ENCODE data around the gene SND1.

SND1 gene

DNA sequence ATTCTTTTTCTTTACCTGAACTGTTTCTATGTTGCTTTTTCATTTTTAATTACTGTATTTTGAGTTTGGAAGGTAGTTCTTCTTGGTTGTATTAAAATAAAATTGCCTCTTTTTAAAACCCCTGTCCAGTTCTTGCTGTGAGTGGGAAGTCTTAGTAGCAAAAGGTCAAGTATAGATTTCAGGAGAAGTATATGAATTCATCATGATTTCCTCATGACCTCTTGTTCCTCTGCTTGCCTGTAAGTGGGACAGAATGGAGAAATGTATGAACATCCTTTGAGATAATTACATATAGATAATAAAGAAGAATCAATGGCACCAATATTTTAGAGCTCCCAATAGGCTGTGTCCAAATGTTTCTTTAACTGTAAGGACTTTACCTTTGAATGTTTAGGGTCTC lies 253.0 kb downstream of the SND1 start:
- no peak for DNase-seq
- in situ Hi-C loops (cut with MboI; ENCODE audit: low pct_unique_long_range_greater_than_20kb, low sequenced_read_pairs): no loop called here

DNA sequence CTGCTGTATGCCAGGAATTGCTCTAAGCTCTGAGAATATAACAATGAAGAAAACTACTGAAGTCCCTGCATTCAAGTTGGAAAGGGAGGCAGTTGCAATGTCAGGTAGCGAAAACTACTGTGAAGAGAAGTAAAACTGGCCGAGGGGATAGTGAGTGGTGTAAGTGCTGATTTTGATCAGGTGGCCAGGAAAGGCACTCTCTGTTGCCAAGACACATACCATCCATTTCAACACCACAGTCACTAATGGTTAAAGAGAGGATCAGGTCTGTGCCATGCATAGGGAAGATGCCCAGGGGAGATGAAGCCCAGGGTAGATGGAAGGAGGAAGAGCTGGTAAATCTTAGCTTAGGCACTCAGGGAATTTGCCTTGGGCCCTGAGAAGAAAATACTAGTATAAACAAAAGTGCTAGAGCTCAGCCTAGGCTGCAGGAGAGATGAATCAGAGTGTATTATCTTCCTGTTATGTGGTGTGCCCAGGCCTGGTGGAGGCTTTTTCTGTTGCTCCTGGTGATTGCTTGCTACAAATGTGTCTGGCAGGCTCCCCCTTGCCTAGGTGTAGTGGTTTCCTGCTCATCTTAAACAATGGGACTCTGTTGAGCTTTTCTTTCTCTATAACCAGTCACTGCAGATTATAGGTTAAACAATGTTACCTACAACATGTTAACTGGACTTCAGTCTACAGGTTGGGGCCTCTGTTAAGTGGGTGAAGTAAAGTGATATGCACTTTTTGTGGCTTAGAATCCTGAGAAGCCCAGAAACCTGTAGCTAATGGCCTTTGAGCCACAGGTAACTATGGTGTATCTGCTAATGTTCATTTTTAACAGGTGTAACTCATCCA lies 253.7 kb downstream of the SND1 start:
- in situ Hi-C loops (cut with MboI; ENCODE audit: low pct_unique_long_range_greater_than_20kb, low sequenced_read_pairs): no loop called here
- DNase-seq: no peak

DNA sequence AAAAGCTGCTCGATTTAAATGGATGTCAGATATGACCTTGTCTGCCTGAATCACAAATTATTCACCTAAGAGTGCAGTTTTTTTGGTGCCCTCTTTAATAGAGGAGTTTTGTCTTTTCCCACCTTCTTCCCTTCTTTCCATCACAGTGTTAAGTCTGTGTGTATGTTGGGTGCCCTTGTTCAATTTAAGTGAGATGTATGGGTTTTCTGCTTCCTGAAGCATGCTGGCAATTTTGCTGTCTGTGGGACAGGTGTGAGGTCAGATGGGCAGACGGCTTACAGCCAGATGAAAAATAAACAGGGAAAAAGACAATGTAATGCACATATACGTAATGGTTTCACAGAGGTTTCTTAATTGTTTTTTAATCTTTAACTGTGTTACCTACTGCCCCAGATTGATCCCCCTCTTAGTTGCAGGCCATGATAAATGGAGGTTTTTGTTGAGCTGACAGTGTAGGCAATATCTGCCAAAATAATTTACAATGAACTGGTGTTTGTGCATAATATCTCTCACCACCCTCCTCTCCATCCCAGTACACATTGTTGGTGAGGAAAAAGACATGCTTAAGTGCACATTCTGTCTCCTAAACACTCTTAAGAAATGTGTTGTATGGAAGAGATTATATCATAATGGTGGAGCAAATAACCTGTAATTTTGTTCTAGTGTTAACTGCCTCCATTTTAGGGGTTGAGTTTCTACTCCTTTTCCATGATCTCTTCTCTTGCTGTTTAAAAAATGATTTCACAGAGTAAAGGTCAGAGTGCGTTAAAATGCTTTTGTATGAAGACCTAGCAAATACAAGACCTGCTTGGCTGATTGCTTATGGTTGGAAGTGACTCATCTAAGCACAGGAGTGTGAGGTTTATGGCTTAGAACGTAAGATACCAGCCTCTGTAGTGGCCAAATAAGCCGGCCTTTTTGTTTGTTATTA lies 255.4 kb downstream of the SND1 start:
- in situ Hi-C loops (cut with MboI; ENCODE audit: low pct_unique_long_range_greater_than_20kb, low sequenced_read_pairs): no loop called here

DNA sequence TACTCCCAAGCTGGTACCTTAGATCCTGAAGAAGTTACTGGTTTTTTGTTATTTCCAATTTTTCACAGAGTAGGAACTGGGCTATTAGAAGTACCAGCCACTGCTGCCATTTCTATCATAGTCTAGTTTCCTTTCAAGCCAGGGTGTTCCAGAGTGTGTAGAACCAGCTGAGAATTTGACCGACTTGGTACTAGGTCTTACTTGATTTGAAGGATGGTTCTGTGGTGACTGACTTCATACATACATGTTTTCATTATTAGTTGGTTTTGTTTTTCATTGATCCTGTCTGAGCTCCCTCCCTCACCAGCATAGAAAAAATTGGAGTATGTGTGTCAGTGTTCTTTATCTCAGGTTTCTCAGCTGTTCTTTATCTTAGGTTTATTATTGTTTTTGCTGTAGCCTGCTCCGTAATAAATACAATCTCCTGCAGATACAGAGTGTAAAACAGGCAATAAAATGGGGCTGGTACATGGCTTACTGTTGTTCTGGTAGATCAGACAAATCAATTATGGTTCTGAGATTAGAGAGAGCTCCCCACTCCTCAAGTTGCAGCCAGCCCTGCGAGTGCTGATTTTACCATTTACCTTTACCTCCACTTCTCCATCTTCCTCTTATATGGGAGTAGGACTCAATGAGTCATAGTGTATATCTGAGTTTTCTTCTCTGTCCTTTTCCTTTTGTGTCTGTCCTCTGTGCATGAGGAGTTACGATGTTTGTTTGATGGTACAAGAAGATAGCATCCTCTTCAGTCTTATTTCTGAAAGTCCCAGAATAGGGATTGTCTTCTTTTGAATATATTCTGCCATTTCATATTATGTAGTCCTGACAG lies 256.6 kb downstream of the SND1 start:
- DNase-seq: no peak
- in situ Hi-C loops (cut with MboI; ENCODE audit: low pct_unique_long_range_greater_than_20kb, low sequenced_read_pairs): no loop called here

More for the DNA sequence above, 255.4 kb downstream of the SND1 start:
- DNase-seq: no peak

DNA sequence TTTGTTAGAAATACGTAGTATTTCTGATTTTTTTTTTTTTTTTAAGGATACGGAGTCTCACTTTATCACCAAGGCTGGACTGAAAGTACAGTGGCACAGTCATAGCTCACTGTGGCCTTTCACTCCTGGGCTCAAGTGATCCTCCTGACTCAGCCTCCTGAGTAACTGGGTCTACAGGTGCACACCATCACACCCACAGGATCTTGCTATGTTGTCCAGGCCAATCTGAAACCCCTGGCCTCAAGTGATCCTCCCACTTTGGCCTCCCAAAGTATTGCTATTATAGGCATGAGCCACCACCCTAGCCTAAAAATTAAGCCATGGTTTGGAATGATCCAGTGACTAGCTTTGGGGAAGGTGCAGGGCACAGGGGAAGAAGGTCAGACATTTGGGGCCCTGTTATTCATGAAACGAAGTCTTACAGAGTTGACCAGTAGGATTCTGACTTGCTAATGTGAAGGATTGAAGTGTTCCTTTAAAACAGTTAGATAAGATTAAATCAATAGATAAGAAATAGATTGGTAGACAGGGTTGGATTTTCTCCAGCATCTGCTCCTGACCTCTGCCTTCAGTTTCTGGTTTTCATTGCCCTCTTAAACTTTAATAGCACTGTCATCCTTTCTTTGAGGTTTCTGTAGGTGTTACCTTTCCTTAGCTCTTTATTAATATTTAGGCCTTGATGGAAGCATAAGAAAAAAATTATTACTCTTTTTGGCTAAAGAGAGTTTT lies 257.6 kb downstream of the SND1 start:
- DNase-seq: no peak
- in situ Hi-C loops (cut with MboI; ENCODE audit: low pct_unique_long_range_greater_than_20kb, low sequenced_read_pairs): no loop called here

DNA sequence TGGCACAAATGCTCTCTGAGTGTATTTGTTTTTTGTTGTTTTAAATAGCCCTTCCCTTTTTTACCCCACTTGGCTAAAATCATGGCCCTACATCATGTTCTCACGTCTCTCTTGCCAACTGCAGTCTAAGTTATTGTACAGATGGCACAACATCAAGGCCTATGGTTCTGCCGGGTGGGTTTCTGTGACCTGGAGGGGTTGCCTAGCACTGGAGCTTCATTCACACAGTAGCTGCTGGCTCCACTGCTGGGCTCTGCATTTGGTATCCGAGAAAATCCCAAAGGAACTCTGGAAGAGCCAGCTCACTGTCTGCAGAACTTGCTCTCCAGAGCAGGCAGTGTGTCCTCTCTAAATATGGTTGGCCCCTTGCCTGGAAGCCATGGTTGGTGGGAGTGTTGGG lies 258.7 kb downstream of the SND1 start:
- in situ Hi-C loops (cut with MboI; ENCODE audit: low pct_unique_long_range_greater_than_20kb, low sequenced_read_pairs): no loop called here
- no peak for DNase-seq

DNA sequence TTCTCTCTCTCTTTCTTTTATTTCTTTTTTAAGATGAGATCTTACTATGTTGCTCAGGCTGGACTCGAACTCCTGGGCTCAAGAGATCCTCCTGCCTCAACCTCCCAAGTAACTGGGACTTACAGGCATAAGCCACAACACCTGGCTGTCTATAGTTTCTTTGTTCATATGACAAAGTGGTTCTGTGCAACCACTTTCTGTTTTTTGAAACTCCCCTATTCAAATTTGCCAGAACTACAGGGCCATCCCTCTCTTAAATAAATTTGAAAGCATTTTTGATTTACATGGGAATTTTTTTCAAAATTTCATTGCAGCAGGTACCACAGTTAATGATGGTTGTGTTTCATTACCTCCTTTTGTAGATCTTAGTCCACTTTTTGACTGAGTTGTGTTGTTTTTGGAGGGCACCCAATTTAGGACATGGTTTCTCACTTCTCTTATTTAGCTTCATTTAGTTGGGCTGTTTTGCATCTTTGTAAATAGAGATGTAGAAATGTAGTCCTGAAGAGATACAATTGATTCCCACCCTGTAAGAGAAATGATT lies 260.0 kb downstream of the SND1 start:
- in situ Hi-C loops (cut with MboI; ENCODE audit: low pct_unique_long_range_greater_than_20kb, low sequenced_read_pairs): no loop called here
- DNase-seq: no peak

DNA sequence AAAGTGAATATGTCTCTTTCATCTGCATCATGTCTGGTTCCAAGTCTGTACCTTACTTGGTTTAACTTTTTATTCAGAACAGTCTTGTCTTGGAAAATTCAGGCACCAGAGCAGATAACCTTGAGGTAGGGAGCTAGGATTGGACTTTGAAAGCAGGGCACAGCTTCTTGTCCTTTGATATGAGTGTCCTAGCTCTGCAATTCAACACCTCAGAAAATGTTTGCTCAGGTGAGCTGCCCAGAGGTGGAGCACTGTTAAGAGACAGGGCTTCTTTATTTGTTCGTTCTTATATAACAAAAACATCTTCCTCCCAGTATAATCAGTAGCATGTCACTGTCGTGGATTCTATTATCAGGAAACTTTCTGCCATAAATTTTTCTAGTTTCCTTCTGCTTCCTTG lies 260.9 kb downstream of the SND1 start:
- DNase-seq: no peak
- in situ Hi-C loops (cut with MboI; ENCODE audit: low pct_unique_long_range_greater_than_20kb, low sequenced_read_pairs): no loop called here

DNA sequence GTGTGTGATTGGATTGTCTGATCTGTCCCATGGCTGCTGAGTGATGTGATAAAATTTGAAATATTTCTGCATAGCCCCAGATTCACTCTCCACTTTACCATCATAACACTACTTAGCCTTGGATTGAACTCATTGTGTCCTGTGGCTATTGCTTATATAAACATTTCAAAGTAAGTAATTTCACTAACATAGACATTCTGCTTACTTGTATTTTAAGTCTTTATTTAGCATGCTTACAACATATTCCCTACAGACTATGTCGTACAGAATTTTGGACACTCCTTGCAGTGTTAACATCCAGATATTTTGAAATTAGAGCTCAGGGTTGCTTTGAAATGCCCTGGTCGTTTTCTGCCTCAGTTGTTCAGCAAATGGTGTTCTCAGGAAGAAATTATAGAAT lies 261.7 kb downstream of the SND1 start:
- in situ Hi-C loops (cut with MboI; ENCODE audit: low pct_unique_long_range_greater_than_20kb, low sequenced_read_pairs): no loop called here

DNA sequence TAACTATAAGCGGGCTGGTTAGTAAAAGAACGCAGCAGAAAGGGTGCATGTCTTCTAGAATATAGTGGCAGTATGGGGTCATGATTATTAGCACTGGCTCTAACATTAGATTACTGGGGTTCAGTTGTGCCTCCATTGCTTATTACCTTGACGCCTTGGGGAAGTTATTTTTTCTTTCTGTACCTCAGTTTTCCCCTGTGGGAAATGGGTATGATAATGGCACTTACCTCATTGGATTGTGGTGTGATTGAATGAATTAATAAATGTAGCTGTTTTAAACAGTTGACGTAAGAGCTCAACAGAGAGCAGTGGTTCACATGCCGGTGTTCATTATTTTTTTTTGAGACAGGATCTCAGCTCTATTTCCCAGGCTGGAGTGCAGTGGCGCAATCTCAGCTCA lies 262.7 kb downstream of the SND1 start:
- no peak for DNase-seq
- in situ Hi-C loops (cut with MboI; ENCODE audit: low pct_unique_long_range_greater_than_20kb, low sequenced_read_pairs): no loop called here

More for the DNA sequence above, 261.7 kb downstream of the SND1 start:
- DNase-seq: no peak

DNA sequence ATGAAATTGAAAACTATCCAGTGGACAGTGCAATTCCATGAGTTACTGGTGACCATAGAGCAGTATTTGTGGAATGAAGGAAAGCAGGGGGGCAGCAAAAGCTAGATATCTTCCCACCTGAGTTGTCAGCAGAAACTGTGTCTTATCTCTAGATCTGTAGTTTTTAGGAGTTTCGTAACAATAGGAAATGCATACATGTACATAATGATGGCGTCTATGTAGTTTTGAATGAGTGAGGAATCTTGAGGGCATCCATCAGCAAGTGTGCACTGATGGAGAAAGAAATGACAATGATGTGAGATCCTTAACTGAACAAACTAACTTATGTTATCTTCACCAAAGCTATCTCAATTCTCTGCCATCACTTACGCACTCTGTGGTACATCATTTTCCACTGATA lies 264.7 kb downstream of the SND1 start:
- in situ Hi-C loops (cut with MboI; ENCODE audit: low pct_unique_long_range_greater_than_20kb, low sequenced_read_pairs): no loop called here
- DNase-seq: no peak

DNA sequence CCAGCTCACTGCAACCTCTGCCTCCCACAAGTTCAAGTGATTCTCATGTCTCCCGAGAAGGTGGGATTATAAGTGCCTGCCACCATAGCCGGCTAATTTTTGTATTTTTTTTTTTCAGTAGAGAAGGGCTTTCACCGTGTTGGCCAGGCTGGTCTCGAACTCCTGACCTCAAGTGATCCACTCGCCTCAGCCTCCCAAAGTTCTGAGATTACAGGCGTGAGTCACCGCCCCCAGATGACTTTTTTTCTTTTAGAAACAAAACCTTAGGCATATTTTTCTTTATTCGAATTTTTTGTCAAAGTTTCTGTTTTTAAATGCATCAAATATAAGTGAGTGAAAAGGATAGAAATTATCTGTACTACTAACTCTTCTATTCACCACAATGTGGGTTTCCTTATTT lies 266.1 kb downstream of the SND1 start:
- in situ Hi-C loops (cut with MboI; ENCODE audit: low pct_unique_long_range_greater_than_20kb, low sequenced_read_pairs): no loop called here

DNA sequence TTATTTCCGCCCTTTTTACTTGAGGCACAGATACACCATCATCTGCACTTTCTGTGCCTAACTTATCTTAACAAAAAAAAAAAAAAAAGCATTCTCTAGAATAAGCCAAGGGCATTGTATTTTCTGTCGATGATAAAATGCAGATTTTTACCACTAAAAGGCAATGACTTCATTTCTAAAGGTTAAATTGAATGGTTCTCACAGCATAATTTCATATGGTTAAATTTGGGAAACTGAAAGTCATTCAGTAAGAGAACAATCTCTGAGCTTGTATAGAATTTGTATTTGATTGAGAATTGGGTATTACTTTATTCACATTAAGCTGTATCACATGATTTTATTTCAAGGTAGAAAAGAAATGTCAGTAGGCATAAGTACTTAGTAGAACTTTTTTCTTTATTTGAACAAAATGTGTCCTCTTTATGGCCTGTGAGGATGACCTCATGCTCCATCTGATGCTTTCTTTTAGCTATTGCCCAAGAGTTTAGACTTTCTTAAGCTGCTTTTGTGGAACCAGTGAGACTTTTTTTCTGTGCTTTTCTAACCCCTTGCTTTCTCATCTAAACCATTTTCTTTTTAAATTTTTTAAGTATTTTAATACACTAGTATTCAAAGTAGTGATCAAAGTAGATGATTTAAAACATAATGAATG lies 268.9 kb downstream of the SND1 start:
- DNase-seq: no peak
- in situ Hi-C loops (cut with MboI; ENCODE audit: low pct_unique_long_range_greater_than_20kb, low sequenced_read_pairs): no loop called here

More for the DNA sequence above, 266.1 kb downstream of the SND1 start:
- DNase-seq: no peak

DNA sequence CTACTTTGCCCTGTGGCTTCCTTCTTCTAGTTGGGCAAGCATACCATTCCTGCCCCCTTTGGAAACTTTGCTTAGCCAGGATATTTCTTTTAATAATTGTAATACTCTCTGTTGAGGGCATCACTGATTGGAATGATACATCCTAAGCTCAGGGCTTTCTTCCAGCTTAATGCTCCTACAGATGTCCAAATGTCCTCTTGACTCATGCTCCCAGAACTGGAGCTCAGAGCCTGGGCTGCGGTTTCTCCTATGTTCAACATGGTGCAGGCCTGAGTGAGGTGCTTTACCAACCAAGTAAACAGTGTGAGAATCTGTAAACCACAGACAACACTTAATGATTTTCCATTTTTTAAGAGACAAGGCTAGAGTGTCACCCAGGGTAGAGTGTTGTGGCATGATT lies 270.7 kb downstream of the SND1 start:
- DNase-seq: no peak
- in situ Hi-C loops (cut with MboI; ENCODE audit: low pct_unique_long_range_greater_than_20kb, low sequenced_read_pairs): no loop called here

DNA sequence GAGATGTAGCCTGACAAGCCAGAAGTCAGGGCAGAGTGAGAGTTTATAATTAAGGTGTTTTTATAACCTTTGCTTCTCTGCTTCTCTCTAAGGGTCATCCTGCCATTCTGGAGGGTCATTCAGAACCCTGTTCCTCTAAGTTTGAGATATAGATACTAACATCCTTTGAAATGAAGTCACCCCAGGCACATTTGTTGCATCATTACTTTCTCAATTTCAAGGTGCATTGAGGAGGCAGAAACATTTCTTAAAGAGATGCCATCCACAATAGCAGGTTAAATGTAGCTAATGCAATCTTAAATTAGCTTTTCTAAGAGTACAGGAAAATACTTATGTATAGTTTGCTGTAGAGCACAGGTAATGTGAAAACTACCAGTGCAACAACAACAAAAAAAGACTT lies 272.9 kb downstream of the SND1 start:
- DNase-seq: no peak
- in situ Hi-C loops (cut with MboI; ENCODE audit: low pct_unique_long_range_greater_than_20kb, low sequenced_read_pairs): no loop called here

DNA sequence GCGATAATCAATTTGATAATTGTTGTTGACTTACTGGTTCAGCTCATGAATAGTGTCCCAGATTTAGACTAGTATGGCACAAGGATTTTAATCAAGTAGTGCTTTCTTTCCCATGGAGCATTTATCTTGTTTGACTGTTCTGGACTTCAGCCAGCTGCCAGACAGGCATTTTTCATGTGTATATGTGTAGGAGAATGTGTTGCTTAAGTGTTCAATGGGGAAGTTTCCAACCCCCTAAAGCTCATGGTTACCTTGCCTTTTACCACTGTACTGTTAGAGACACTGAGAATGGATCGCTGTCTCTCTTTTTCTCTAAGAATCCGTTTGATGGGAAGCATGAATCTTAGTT lies 275.3 kb downstream of the SND1 start:
- in situ Hi-C loops (cut with MboI; ENCODE audit: low pct_unique_long_range_greater_than_20kb, low sequenced_read_pairs): no loop called here
- DNase-seq: no peak

DNA sequence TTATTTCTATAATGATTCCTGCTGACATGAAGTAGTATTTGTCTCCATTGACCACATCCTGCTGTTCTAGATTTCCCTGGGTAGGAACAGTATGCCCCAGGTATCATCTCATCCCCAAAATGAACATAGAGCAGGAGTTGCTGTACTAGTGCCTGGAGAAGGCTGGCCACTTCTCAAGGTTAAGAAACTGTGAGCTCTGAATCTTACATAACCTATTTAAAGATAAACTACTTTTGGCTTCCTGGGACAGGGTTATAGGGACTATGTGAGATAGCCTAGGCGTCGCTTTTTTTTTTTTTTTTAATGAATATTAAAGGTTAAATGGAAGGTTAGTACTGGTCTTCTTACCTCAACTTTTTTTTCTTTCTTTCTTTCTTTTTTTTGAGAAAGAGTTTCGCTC lies 276.2 kb downstream of the SND1 start:
- in situ Hi-C loops (cut with MboI; ENCODE audit: low pct_unique_long_range_greater_than_20kb, low sequenced_read_pairs): no loop called here
- no peak for DNase-seq

DNA sequence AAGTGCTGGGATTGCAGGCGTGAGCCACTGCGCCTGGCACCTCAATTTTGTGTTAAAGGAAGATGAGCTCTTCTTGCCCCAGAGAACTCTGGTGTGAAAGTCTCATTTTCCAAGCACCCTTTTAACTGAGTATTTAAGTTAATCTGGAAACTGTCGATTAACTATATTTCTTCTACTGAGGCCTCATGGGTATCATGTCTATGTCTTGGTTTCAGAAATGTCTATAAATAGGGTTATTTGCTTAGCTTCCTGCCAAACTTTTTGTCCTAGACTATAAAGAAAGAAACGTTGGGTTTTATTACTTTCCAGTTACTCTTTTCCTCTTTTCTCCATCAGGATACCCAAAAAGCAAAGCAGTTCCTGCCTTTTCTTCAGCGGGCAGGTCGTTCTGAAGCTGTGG lies 276.9 kb downstream of the SND1 start:
- DNase-seq: no peak
- in situ Hi-C loops (cut with MboI; ENCODE audit: low pct_unique_long_range_greater_than_20kb, low sequenced_read_pairs): no loop called here

All from KBM-7 (cell line).